Stimulated activated CD8-positive, alpha-beta memory T cell treated with anti-CD3 and anti-CD28 coated beads, Interleukin-7, amount 100 ng/mL, for 1 hour (primary cell): ENCODE data around the gene MAD1L1.
"Not testable (repeated sequence)": the region's sequence is repeated elsewhere in the genome, so short reads cannot be mapped to it uniquely, and the experiment has no call there.

ENCODE experiments used
- DNase-seq, 2 donors: peaks; one replicate each; pipeline ENCODE4 v3.0.0-alpha.2; 2020; ENCODE audit warnings: low read depth in 2 of 2

Gene MAD1L1

GRCh38 chr7:1817061-1817712 is 415.6 kb downstream of the MAD1L1 start:
- no peak for DNase-seq

DNA sequence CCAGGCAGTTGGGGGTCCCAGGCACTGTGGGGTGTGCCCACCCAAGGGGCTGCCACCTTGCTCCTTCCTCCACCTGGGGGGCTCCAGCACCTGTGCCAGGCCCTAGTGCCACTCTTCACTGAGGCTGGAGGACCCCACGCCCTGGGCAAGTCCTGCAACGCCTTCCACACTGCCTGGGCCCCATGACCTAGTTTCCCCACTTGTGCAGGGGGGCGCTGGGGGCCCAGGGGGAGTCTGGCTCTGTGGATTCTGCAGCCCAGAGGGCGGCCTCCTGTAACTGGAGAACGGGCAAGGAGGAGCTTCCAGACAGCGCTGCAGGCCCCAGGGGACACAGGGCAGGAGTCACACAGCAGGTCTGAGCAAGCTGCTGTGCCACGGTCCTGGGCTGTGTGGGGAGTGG is 416.3 kb downstream of the MAD1L1 start:
- DNase-seq, result not testable (repeated sequence)

DNA sequence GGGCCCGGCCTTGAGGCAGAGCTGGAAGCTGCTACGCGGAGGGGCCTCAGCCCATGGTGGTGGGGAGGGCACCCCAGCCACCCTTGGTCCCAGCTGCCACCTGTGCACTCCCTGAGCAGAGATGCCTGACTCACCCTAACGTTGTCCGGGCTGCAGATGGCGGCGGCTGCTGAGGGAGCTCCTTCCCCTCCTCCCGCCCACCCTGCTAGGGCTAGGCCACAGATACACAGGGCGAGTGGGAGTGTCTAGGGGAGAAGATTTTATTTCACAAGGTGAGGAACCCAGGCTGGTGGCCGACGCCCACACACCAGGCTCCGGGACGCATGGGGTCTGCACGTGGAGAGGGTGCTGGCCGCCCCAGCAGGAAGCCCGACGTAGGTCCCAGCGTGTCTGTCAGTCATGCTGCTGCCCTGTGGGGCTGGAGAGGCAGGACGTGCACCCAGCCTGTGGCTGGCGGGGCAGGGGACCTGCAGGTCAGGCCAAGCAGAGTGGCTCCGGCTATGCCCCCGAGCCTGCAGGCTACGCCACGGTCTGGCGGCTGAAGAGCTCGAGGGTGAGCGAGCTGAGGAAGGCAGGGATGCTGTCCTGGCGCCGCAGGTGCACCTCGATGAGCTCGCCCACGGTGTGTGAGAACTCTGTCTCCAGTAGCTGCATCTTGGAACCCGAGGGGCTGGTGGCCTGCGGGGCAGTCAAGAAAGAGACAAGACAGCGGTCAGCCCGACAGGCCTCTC is 417.0 kb downstream of the MAD1L1 start:
- not testable (repeated sequence) for DNase-seq

- no peak for DNase-seq
These were observed 417.7 kb downstream of the MAD1L1 start for GRCh38 chr7:1815051-1815481.

DNA sequence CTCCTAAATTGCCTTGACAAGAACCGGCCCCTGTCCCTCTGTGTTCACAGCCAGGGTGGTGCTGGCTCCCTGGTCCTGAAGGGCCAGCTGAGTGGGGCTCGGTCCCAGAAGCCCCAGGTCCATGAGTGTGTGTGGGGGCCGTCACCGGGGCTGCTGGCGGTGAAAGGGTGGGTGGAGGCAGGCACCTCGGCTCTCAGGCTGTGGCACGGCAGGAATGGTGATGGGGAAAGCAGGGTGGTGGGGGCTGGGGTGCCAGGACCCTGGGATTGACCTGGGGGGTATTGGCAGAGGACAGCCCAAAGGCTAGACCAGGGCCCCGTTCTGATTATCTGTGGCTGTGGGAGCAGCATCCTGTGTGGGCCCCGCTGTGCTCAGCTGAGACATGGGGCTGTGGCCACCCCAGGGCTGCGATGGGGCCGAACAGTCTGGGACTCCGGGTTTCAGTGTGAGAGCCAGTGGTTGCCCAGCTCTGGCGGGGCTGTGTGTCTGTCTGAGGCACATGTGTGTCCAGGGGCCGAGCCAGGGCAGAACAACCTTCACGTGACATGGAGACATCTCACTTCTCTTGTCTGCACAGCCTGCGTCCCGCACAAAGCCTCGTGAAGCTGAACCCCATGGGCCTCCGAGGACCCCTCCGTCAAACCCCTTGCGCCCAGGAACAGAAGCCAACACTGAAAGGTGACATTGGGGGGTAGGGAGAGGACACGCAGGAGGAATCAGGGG is 418.5 kb downstream of the MAD1L1 start:
- DNase-seq, result no peak

DNA sequence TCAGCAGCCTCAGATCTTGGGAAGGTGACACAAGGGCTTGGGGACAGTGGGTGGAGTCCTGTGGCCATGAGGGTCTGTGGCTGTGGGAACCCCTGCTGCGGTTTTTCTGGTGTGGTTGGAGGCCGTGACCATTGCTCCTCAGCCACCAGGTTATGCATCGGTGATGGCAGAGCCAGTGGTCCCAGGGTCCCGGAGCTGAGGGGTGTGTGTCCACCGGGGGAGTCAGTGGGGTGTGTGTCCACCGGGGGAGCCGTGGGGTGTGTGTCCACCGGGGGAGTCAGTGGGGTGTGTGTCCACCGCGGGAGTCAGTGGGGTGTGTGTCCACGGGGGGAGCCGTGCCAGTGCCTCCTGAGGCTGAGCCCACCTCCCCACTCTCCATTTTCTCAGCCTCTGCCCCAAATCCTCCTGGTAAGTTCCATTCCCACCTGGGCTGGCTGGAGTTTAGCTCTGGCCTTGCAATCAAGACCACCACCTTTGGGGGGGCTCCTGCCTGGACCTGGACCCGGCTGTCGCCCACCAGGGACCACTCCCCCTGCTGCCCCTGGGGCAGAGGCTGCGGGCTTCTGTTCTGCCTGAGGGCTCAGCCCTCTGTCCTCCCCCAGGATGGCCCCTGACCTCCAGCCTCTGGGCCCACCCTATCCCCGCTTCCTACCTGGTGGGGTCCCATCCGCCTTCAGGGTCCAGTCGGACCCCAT is 419.2 kb downstream of the MAD1L1 start:
- DNase-seq, result no peak

DNA sequence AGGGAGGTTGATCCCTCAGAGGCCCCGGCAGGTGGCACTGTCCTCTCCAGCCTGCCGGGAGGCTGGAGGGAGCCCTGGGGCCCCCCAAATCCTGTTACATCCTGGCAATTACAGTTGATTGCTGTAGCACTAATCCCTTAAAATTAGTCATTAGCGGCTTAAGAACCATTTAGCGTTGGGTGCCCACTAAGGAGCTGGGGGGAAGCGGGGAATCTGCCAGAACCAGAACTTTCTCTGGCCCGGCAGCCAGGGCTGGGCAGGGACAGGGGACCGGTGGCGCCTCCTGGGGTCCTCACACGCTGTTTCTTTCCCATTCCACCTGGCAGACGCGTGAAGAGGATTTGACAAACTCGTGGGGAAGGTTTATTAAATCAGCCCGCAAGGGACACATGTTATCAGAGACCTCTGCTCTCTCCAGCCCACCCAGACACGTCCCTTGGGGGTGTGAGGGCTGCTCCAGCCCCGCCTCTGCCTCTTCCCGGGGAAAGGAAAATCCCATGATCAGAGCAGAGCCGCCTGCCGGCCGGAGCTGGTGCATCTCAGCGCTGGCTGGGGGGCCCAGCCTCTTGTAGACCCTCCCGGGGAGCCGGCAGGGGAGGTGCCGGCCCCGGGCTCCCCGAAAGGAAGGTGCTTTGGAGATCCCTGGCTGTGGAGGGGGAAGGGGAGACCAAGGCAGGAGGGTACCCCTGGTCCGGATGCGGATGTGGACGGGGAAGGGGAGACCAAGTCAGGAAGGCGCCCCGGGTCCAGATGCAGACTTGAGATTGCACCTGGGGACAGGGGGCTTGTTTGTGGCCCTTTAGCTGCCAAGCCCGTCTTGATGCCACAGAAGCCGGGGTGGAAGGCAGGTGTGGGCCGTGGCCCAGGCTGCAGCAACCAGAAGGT is 420.0 kb downstream of the MAD1L1 start:
- no peak for DNase-seq

DNA sequence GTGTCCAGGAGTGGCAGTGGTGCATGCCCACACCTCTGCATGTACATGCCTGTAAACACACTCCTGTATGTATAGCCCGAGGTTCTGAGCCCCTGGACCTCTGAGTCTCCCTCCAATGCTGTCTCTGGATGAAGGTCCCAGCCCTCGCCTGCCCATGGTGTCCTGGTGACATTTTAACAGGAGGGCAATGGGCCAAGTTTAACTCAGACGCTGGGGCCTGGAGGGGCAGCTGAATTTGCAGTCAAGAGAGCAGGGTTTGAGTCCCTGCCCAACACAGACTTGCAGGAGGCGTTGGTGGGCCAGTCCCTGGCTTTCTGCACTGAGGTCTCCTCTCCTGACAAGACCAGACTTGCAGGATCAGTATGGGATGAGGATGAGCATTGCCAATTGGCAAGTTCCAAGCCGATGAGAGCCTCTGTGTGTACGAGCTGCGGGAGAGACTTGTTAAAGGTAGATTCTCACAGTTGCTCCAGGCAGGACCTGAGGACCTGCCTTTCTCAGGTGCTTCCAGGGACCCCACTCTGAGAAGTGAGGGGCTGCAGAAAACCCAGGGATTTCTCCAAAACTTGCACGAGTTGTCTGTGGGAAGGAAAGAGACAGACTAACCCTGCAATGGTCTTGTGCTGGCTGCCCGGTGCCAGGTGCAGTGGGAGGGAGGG is 420.8 kb downstream of the MAD1L1 start:
- no peak for DNase-seq

DNA sequence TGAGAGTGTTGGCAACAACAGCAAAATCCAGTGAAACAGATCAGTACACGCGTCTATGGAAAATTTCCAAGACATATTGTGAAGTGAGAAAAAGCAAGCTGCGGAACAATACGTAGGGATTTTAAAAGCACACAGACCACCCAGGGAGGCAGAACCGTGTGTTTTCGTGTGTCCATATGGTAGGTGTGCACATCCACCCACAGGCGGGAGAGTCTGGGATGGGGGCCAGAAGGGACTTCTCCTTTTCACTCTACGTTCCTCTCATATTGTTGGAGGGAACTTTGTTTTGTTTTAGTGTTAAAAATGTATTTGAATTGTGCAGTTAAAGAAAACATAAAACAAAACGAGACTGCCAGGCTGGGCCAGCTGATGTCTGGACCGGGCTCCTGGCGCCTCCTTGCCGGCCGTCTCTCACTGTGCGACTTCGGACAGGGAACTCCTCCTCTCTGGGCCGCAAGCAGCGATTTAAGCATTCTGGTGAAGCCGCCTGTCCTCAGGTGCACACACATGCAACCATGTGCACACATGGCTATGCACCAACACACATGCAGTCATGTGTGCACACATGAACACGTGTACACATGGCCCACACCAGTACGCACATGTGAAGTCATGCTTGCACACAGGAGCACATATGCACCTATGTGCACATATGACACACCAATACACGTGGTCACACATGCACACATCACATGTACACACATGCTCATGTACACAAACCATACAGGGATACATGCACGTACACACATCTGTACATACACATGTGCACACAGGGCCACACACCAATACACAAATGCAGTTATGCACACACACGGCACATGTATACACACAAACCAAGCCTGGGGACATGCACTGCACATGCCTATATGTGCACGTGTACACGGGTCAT is 421.5 kb downstream of the MAD1L1 start:
- DNase-seq, result no peak

- no peak for DNase-seq
These were observed 422.2 kb downstream of the MAD1L1 start for GRCh38 chr7:1810521-1810920.

GRCh38 chr7:1809601-1810258 is 423.0 kb downstream of the MAD1L1 start:
- DNase-seq, result no peak

- no peak for DNase-seq
These were observed 423.7 kb downstream of the MAD1L1 start for GRCh38 chr7:1809070-1809469.

DNA sequence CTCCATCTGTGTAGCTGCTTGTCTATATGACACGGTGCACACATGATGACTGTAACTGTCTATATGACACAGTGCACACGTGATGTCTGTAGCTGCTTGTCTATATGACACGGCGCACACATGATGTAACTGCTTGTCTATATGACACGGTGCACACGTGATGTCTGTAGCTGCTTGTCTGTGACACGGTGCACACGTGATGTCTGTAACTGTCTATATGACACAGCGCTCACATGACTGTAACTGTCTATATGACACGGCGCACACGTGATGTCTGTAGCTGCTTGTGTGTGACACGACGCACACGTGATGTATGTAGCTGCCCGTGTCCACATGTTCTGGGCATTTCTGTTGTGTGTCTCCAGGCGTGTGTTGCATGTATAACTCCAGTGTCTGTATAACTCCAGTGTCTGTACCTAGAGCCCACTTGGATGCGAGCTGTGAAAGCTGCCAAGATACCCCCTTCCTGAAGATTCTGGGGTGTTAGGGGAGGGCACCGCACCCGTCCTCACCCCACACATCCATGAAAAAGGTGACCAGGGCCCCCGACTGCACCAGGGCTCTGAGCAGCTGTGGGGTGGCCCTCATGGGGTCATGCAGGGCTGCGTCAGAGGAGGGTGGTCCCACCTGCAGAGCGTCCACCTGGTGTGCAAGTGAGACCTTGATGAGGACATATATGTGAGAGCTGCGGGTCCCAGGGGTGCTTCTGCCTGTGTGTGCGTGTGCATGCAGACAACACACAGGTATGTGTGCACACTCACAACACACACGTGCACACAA is 424.7 kb downstream of the MAD1L1 start:
- DNase-seq, result no peak

DNA sequence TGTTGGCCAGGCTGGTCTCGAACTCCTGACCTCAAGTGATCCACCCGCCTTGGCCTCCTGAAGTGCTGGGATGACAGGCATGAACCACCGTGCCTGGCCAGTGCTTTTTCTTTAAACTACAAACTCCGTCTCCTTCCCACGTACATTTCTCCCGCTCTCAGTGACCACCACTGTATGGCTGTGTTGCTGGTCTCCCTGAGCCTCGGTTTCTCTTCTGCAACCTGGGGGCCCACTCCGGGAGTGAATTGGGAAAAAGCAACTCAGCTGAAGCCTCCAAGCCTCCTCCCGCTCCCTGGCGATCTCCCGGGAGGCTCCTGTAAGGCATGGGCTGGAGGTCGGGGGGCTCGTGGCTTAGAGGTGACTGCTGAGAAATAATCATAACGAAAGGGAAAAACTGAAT is 426.4 kb downstream of the MAD1L1 start:
- no peak for DNase-seq

- no peak for DNase-seq
These were observed 428.4 kb downstream of the MAD1L1 start for GRCh38 chr7:1804310-1804709.

GRCh38 chr7:1802899-1803298 is 429.8 kb downstream of the MAD1L1 start:
- no peak for DNase-seq

- DNase-seq, result no peak
These were observed 431.8 kb downstream of the MAD1L1 start for GRCh38 chr7:1800902-1801301.

DNA sequence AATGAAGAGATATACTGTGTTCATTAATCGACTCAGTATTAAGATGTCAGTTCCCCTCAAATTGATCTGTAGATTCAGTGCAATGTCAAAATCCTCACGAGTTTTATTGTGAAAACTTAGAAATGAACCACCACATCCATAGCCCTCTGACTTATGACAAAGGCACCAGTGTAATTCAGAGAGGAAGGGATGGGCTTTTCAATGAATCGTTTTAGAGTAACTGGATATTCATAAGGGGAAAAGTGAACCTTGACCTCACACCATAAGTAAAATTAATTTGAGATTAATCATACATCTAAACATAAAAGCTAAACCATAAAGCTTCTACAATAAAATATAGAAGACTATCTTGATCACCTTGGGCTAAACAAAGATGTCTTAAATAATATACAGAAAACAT is 434.6 kb downstream of the MAD1L1 start:
- DNase-seq, result no peak
